CD14-positive monocyte (primary cell): ENCODE results near the gene BRSK2. TPM values are rescaled to one million over a fixed set of nuclear protein-coding genes. Genes with fewer than 3 reads are reported as not detected.

Experiments used
- DNase-seq, 3 donors: peaks; one replicate each; pipeline ENCODE4 v3.0.0-alpha.2; 2011 to 2022
- H2AFZ ChIP-seq: 2 replicates; pipeline ENCODE4 v1.6.0; 2012; ENCODE audit warnings: mild to moderate bottlenecking, low read depth, low read length, inconsistent platforms; ENCODE audit not compliant: insufficient read depth, poor library complexity, severe bottlenecking
- H3K27ac ChIP-seq, 2 donors: 1 replicate in 1 of 2; 2 replicates in 1 of 2; pipeline ENCODE4 v1.5.1; 2012 to 2013; ENCODE audit warnings: low read length in 2 of 2, control low read depth in 1 of 2, inconsistent platforms in 1 of 2, low read depth in 1 of 2, mild to moderate bottlenecking in 1 of 2
- H3K27me3 ChIP-seq, 2 donors: one replicate each; pipeline versions ENCODE4 v1.6.0 to v1.6.1; 2011 to 2013; ENCODE audit warnings: low read length in 2 of 2; ENCODE audit not compliant: control insufficient read depth in 2 of 2, insufficient read depth in 2 of 2
- H3K36me3 ChIP-seq, 2 donors: replicated peaks in 1 of 2; 1 replicate in 1 of 2; 2 replicates in 1 of 2; pipeline versions ENCODE4 v1.5.1 to v1.6.1; 2012 to 2013; ENCODE audit warnings: low read length in 2 of 2, control low read depth in 1 of 2, inconsistent platforms in 1 of 2, mild to moderate bottlenecking in 1 of 2; ENCODE audit not compliant: insufficient read depth in 2 of 2, control insufficient read depth in 1 of 2
- H3K4me1 ChIP-seq, 2 donors: 1 replicate in 1 of 2; 2 replicates in 1 of 2; pipeline versions ENCODE4 v1.5.1 to v1.6.1; 2012 to 2013; ENCODE audit warnings: low read length in 2 of 2, control low read depth in 1 of 2, inconsistent platforms in 1 of 2, mild to moderate bottlenecking in 1 of 2, moderate library complexity in 1 of 2; ENCODE audit not compliant: insufficient read depth in 2 of 2, control insufficient read depth in 1 of 2
- H3K4me2 ChIP-seq: replicated peaks from 2 replicates; pipeline ENCODE3; 2012; ENCODE audit warnings: low read length, moderate library complexity, mild to moderate bottlenecking; ENCODE audit not compliant: poor library complexity, severe bottlenecking; ENCODE audit errors: extremely low read depth
- H3K4me3 ChIP-seq, 3 experiments: fragments of 200-600 bp in 1 of 3; sonication (generic) in 1 of 3; replicated peaks in 1 of 3; 1 replicate in 2 of 3; 2 replicates in 1 of 3; pipeline ENCODE4 v1.5.1; 2011 to 2013; ENCODE audit warnings: low read length in 3 of 3, mild to moderate bottlenecking in 3 of 3, control low read depth in 2 of 3, low read depth in 2 of 3, inconsistent platforms in 1 of 3, moderate library complexity in 1 of 3
- H3K79me2 ChIP-seq: 2 replicates; pipeline ENCODE4 v1.6.0; 2012; ENCODE audit warnings: mild to moderate bottlenecking, control low read depth, inconsistent platforms, low read length, moderate library complexity; ENCODE audit not compliant: insufficient read depth
- H3K9ac ChIP-seq: 2 replicates; pipeline ENCODE4 v1.6.0; 2017; ENCODE audit warnings: low read length, mild to moderate bottlenecking; ENCODE audit not compliant: insufficient read depth, poor library complexity, severe bottlenecking
- H3K9me3 ChIP-seq, 2 donors: replicated peaks in 1 of 2; 1 replicate in 1 of 2; 2 replicates in 1 of 2; pipeline versions ENCODE4 v1.5.1 to v1.6.1; 2012 to 2013; ENCODE audit warnings: low read length in 2 of 2, control low read depth in 1 of 2; ENCODE audit not compliant: control insufficient read depth in 1 of 2, insufficient read depth in 1 of 2
- H4K20me1 ChIP-seq: 2 replicates; pipeline ENCODE4 v1.6.0; 2012; ENCODE audit warnings: mild to moderate bottlenecking, low read length, control low read depth, moderate library complexity; ENCODE audit not compliant: insufficient read depth
- H3K27ac Mint-ChIP-seq, 7 donors: one replicate each; pipeline ENCODE4 v1.8.0; 2020; ENCODE audit warnings: mild to moderate bottlenecking in 7 of 7, mixed read lengths in 7 of 7, moderate library complexity in 6 of 7, inconsistent platforms in 2 of 7
- H3K27me3 Mint-ChIP-seq, 3 donors: one replicate each; pipeline ENCODE4 v1.8.0; 2021 to 2022; ENCODE audit warnings: low read depth in 3 of 3, mild to moderate bottlenecking in 3 of 3, mixed read lengths in 3 of 3, moderate library complexity in 3 of 3, inconsistent platforms in 1 of 3
- H3K36me3 Mint-ChIP-seq, 2 donors: one replicate each; pipeline ENCODE4 v1.8.0; 2020; ENCODE audit warnings: mixed read lengths in 2 of 2, inconsistent platforms in 1 of 2, mild to moderate bottlenecking in 1 of 2
- H3K4me1 Mint-ChIP-seq: one replicate; pipeline ENCODE4 v1.8.0; 2020; ENCODE audit warnings: mild to moderate bottlenecking, mixed read lengths
- H3K4me3 Mint-ChIP-seq, 2 donors: one replicate each; pipeline ENCODE4 v1.8.0; 2020; ENCODE audit warnings: mild to moderate bottlenecking in 2 of 2, mixed read lengths in 2 of 2, moderate library complexity in 1 of 2
- H3K9me3 Mint-ChIP-seq, 7 donors: one replicate each; pipeline ENCODE4 v1.8.0; 2020 to 2022; ENCODE audit warnings: mixed read lengths in 7 of 7, mild to moderate bottlenecking in 6 of 7, moderate library complexity in 6 of 7, inconsistent platforms in 2 of 7
- CTCF ChIP-seq: fragments of 200-600 bp; IDR thresholded peaks from one replicate; pipeline ENCODE4 v1.8.0; 2022; ENCODE audit warnings: antibody characterized with exemption, mild to moderate bottlenecking
- WGBS: methylation state at CpG from one replicate; pipeline ENCODE4 v1.1.5; 2013; ENCODE audit warnings: missing lambda C conversion rate; ENCODE audit not compliant: insufficient coverage; 5-methylcytosine and 5-hydroxymethylcytosine counted together
- intact Hi-C, 2 donors: fragments of 100-400 bp; cut with micrococcal nuclease; formaldehyde crosslinking; loops; one replicate each; pipeline versions ENCODE4 v1.15.0 to v1.15.1; 2023
- polyA plus RNA-seq, 3 donors: library from polyadenylated mRNA; depleted of rRNA in 1 of 3; unstranded in 2 of 3; stranded (reverse) in 1 of 3; fragments of 300-500 nt in 2 of 3; fragments of >200 nt in 1 of 3; fragmentation: Illumina TruSeq in 2 of 3; gene quantifications; 1 replicate in 2 of 3; 2 replicates in 1 of 3; pipeline ENCODE4 v1.2.3, GENCODE V29; 2012 to 2021

Gene BRSK2
- polyA plus RNA-seq, 3 donors: 0.13 TPM; not detected in 2

- Histone ChIP-seq H3K4me1 (no peaks in the 10 kb centered on the region), H3K9ac (no peak overlapping the region), H3K4me3 (no peak overlapping the region), H3K36me3 (peaks cover 0 to 7% of the 10 kb centered on the region in 2 donors), H4K20me1 (no peaks in the 10 kb centered on the region), H2AFZ (no peak overlapping the region), H3K9me3 (peaks cover 0 to 27% of the 10 kb centered on the region in 2 donors), H3K4me2 (no peak overlapping the region), H3K27ac (no peak overlapping the region), H3K27me3 (no peaks in the 10 kb centered on the region), H3K79me2 (no peaks in the 10 kb centered on the region)
- intact Hi-C loops: no loop called here
- Mint-ChIP-seq H3K27ac (no peak overlapping the region), H3K27me3 (peaks cover 0 to 4% (median 0%) of the 10 kb centered on the region in 3 donors), H3K36me3 (peaks cover 8 to 9% of the 10 kb centered on the region in 2 donors), H3K4me3 (no peak overlapping the region), H3K9me3 (peaks cover 6 to 19% (median 12%) of the 10 kb centered on the region in 7 donors), H3K4me1 (no peaks in the 10 kb centered on the region)
- no peak for TF ChIP-seq CTCF
- WGBS: 96% methylated on average over 41 of the region's 50 CpGs
- DNase-seq: no peak
Measured at GRCh38 chr11:1460986-1461825, 71.5 kb downstream of the BRSK2 start.

GRCh38 chr11:1461826-1462697 lies 72.3 kb downstream of the BRSK2 start:
- Mint-ChIP-seq H3K4me1 (no peaks in the 10 kb centered on the region), H3K9me3 (peaks cover 7 to 21% (median 12%) of the 10 kb centered on the region in 7 donors), H3K4me3 (no peak overlapping the region), H3K27ac (no peak overlapping the region), H3K27me3 (peaks cover 0 to 5% (median 0%) of the 10 kb centered on the region in 3 donors), H3K36me3 (peaks cover 12 to 13% of the 10 kb centered on the region in 2 donors)
- Histone ChIP-seq H3K9ac (no peak overlapping the region), H3K27ac (no peak overlapping the region), H3K79me2 (no peaks in the 10 kb centered on the region), H3K27me3 (no peaks in the 10 kb centered on the region), H4K20me1 (no peaks in the 10 kb centered on the region), H3K4me1 (no peaks in the 10 kb centered on the region), H3K9me3 (peaks cover 0 to 27% of the 10 kb centered on the region in 2 donors), H2AFZ (no peak overlapping the region), H3K36me3 (peaks cover 0 to 7% of the 10 kb centered on the region in 2 donors), H3K4me2 (no peak overlapping the region), H3K4me3 (no peak overlapping the region)
- no peak for TF ChIP-seq CTCF
- DNase-seq: no peak
- intact Hi-C loops: no loop called here
- WGBS: 95% methylated on average over 34 of the region's 46 CpGs
